ENCODE measurements around the gene BICC1. TPM values are rescaled to one million over a fixed set of nuclear protein-coding genes. Genes with fewer than 3 reads are reported as not detected.

Gene BICC1
- total and polyA plus RNA-seq, 2 of the 4 experiments (the other 2 are of a cell fraction), result 5.7 to 42.5 TPM

DNA sequence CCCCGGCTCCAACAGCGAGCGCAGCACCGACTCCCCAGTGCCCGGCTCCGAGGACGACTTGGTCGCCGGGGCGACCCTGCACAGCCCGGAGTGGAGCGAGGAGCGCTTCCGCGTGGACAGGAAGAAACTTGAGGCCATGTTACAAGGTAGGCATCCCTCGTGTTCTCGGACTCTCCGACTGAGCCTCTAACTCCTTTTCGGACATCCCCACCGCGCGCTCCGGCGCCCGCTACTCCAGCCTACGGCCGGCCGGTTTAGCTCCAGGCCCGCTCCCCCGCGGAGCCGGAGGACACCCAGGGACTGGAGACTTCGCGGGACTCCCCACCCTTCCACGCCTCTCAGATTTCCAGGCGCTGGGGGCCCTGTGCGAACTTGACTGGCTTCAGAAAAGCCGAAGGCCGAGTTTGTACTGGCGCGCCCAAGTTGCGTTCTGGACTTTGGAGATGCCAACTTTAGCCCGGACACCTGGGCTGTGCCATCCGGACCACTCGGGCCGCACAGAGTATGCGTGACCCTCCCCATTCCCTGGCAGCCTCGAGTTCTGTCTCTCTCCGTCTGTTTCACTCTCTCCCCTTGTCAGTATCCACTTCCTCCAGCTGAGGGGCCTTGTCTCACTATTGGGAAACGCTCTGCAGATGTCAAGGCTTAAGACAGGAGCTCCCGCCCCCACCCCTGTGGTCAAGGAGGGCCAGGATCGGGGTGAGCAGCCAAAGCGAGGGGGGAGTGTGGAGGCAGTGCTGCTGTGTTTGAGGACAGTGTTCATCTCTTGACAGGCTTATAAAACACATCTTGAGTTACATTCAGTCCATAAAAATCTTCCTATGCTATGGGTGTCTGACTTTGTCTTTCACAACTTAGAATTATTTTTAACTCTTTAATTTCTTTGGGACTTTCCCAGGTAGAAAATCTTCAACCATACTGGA, 777 bp downstream of the BICC1 start:
- Histone ChIP-seq H3K9me1 (ENCODE audit: insufficient read depth, low read length) (no peaks in the 10 kb centered on the region), H4K8ac (ENCODE audit: low read depth in 2 of 2, low read length in 2 of 2) (peak overlapping the region in 1 of 2 experiments; percentile 66; a peak in 2 of 4 replicates), H2BK120ac (ENCODE audit: low read depth, low read length) (peak overlapping the region; percentile 56), H2AFZ (replicated peaks; ENCODE audit: low read length, poor library complexity) (peak overlapping the region; percentile 94), H3K9ac (ENCODE audit: low read depth, low read length) (peak overlapping the region; percentile 69), H2BK20ac (ENCODE audit: low read depth, low read length) (no peak overlapping the region; the same call in 1 of the 2 replicates), H4K20me1 (ENCODE audit: insufficient read depth, low read length) (peaks cover 7% of the 10 kb centered on the region; the same call in 1 of the 2 replicates), H2BK5ac (ENCODE audit: low read depth, low read length, poor library complexity, severe bottlenecking) (peak overlapping the region; percentile 42), H2AK5ac (ENCODE audit: low read depth, low read length) (peak overlapping the region; percentile 20; the same call in 1 of the 2 replicates), H4K5ac (ENCODE audit: low read depth, low read length) (peak overlapping the region; percentile 36; the same call in 1 of the 2 replicates), H3K4me1 (ENCODE audit: control insufficient read depth, insufficient read depth, low read length) (peaks cover 8% of the 10 kb centered on the region), H3K23ac (ENCODE audit: low read depth, low read length) (peak overlapping the region; percentile 69), H2AK9ac (replicated peaks; ENCODE audit: low read depth, low read length, poor library complexity) (peak overlapping the region; percentile 48), H3K56ac (ENCODE audit: extremely low read depth, insufficient read depth, low read length) (peak overlapping the region; percentile 64), H2BK15ac (ENCODE audit: low read depth, low read length) (peak overlapping the region; percentile 66; the same call in 2 of the 3 replicates), H3K14ac (replicated peaks; ENCODE audit: low read depth, low read length) (peak overlapping the region; percentile 79), H3K27ac (ENCODE audit: insufficient read depth, low read length) (peak overlapping the region; percentile 77), H4K91ac (ENCODE audit: insufficient read depth, low read depth, low read length) (peak overlapping the region; percentile 84), H3K36me3 (ENCODE audit: control insufficient read depth, insufficient read depth, low read length) (no peaks in the 10 kb centered on the region), H3K9me3 (ENCODE audit: control insufficient read depth, insufficient read depth, low read length) (no peaks in the 10 kb centered on the region), H3K27me3 (ENCODE audit: control insufficient read depth, insufficient read depth, low read length) (no peaks in the 10 kb centered on the region), H3K4me3 (ENCODE audit: insufficient read depth, low read depth, low read length) (peak overlapping the region; percentile 72), H3K79me1 (ENCODE audit: low read depth in 1 of 2, low read length in 2 of 2) (peaks cover 5 to 25% of the 10 kb centered on the region in 2 experiments; a peak in 3 of 4 replicates), H3K18ac (ENCODE audit: low read depth, low read length) (peak overlapping the region; percentile 32), H3K4me2 (ENCODE audit: low read depth, low read length) (peak overlapping the region; percentile 60), H3K4ac (ENCODE audit: low read depth, low read length) (peak overlapping the region; percentile 65)
- ChIA-PET CTCF (no interaction called here), POLR2A (ENCODE audit: unreplicated experiment) (no interaction called here)
- WGBS, 2 experiments (ENCODE audit: extremely low coverage in 2 of 2, insufficient read length in 1 of 2), result 0% methylated on average over 19 of the region's 53 CpGs; no CpG with 5 or more reads in 1 of the 2 experiments
- in situ Hi-C loops (cut with MboI; ENCODE audit: low sequenced_read_pairs), result no loop called here
- DNase-seq (peak; percentile 84), ATAC-seq (ENCODE audit: low read depth) (peak; percentile 35)
- no TSS peak for BruUV-seq (replicated peaks)
- dilution Hi-C loops (cut with HindIII; ENCODE audit: low sequenced_read_pairs, unreplicated experiment), result no loop called here
- TF ChIP-seq CEBPB (IDR thresholded peaks at IDR 0.05; ENCODE audit: low read depth, low read length), result peak; percentile 83
- TF ChIP-seq RAD21 (IDR thresholded peaks at IDR 0.05; ENCODE audit: low read length), result peak; percentile 8; the same call in 1 of the 2 replicates
- TF ChIP-seq MAFK (IDR thresholded peaks at IDR 0.05; ENCODE audit: low read depth, low read length), result no peak
- TF ChIP-seq MXI1 (IDR thresholded peaks at IDR 0.05; ENCODE audit: borderline replicate concordance, low read depth, low read length), result peak; percentile 45; the same call in 1 of the 2 replicates
- TF ChIP-seq POLR2A (IDR thresholded peaks at IDR 0.05; ENCODE audit: low read depth, low read length), result peak; percentile 23; the same call in 1 of the 2 replicates
- peak; percentile 87; the same call in 1 of the 2 replicates for TF ChIP-seq MAZ (IDR thresholded peaks at IDR 0.05; ENCODE audit: borderline replicate concordance, low read depth, low read length)
- intact Hi-C loops (cut with micrococcal nuclease), result loop anchor here (1.0 to 2.0 kb wide), 3 partner anchors 55 to 99 kb away; no protein-coding TSS in a partner anchor

Data from IMR-90 (cell line).